Stimulated activated CD8-positive, alpha-beta memory T cell treated with anti-CD3 and anti-CD28 coated beads, Interleukin-2, amount 100 ng/mL, for 48 hours (primary cell): ENCODE data around the gene ARG2.
A peak's percentile ranks its signal among the peaks of the same experiment; 100 is the strongest.

Experiments
- DNase-seq, 2 donors: peaks; one replicate each; pipeline ENCODE4 v3.0.0-alpha.2; 2020; ENCODE audit warnings: low read depth in 2 of 2

Gene ARG2

DNA sequence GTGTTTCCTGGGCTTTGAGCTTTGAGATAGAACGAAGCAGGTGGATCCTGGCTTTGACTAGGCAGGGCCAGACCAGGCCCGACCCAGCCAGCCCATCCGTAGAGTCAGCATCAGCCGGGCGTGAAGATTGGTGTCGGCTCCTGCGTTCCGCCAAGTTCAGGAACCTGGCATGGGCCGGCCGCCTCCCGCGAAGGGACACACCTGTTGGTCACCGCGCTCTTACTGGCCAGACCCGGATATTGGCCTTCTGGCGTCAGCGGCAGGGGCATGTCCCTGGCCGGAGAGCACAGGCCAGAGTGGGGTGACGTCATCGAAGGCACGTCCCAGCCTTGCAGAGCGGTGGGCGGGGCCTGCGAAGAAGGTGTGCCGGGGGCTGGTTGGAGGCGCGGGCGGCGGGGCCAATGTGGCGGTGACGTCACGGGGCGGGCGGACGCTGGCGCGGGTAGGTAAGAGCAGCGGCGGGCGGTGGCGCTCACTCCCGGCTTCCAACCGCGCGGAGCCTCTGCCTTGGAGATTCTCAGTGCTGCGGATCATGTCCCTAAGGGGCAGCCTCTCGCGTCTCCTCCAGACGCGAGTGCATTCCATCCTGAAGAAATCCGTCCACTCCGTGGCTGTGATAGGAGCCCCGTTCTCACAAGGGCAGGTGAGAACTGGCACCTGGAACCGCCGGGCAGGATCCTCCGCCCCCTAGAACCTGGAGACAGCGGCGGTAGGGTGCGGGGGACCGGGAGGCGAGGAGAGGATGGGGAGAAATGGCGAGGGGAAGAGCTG, at the start of gene ARG2:
Gene ARG2, plus strand, starts transcription at position 475 of the 771 bp plus-strand sequence. Its CDS starts 58 bp downstream, at position 533.
- DNase-seq: peak; percentile 97 to 98

DNA sequence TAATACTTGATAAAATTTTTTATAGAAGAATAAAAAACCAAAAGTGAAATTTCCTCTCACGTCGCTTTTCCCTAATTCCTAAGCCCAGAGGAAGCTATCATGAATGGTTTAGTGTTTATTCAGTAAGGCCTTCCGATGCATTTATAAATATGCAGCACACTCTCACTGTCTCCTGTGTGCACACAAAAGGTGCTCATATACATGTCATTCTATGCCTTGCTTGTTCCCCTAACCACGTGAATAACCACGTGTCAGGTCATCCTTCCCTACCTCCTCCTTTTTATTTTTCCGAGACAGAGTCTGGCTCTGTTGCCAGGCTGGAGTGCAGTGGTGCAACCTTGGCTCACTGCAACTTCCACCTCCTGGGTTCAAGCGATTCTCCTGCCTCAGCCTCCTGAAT, 49.3 kb upstream of the ARG2 start:
- no peak for DNase-seq

- peak; percentile 54 to 60 for DNase-seq
These were observed 48.3 kb upstream of the ARG2 start for GRCh38 chr14:67571275-67571990.

DNA sequence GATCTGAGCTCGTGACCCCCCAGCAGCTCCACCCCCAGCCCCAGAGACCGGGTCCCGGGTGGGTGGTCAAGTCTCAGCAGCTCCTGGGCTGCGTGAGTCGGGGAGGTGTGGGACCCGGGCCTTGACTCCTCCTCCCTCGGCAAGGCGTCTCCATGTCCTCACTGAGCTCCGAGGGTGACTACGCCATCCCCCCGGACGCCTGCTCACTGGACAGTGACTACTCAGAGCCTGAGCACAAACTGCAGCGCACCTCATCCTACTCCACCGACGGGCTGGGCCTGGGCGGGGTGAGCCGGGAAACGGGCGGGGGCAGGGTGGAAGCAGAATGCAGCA, 47.8 kb upstream of the ARG2 start:
- DNase-seq: no peak

GRCh38 chr14:67572608-67573007, 47.1 kb upstream of the ARG2 start:
- no peak for DNase-seq

DNA sequence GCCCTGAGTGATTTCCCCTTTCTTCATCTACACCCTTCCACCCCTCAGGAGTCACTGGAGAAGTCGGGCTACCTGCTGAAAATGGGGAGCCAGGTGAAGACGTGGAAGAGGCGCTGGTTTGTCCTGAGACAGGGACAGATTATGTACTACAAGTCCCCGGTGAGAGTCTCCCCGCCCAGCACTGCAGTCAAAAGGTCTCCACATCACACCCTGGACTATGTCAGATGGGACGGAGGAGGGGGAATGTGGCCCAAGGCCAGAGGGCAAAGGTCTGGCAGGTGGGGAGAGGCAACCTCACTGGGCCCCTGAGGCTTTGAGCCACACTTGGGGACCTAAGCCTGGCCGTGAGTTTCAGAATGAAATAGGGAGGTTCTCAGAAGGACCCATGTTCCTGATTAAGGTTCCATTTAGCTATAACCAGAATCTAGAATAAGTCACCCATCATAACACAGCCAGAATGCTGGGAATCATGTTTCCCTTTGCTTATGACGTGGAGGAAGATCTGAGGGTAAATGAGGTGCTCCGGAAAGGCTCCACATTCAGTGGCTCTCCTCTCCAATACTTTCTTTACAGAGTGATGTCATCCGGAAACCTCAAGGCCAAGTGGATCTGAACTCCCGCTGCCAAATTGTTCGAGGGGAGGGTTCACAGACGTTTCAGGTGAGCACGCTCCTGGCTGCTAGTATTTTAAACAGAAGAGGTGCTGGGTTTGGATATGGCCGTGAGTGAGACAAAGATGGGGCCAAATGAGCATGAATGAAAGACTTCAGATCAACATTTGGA, 46.3 kb upstream of the ARG2 start:
- no peak for DNase-seq

- no peak for DNase-seq
These were observed 45.6 kb upstream of the ARG2 start for GRCh38 chr14:67574156-67574555.

DNA sequence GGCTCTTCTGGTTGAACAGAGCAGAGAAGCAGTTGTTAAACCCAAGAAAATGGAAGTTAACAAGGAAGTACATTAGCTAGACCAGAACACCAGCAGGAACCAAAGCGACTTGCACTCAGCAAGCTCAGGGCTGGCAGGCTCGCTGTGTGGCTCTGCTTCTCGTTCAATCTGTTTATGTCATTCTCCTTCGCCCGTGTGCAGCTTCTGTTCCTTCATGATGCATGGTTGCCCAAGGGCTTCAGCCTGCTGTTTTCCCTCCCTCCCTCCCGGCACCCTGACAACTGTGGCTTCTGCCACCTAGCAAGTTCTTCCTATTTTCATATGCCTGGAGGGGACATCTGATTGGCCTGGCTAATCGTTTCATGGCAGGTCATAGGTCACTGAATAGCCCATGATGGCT, 44.9 kb upstream of the ARG2 start:
- DNase-seq: no peak

DNA sequence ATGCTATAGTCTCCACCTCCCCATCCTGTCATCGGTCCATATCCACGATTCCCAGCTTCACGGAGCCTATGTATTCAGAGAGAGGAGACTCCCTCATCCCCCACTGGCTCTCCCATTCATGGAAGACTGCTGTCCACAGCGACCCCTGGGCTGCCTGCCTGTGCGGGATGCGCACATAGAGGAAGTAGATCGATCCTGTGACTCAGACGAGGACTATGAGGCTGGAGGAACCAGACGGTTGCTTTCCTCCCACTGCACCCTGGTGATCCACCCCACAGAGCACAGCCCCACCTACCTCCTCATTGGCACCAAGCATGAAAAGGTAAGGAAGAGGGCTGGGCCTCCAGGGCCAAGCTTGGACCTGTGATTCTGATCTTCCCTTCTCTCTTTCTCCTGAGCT, 44.0 kb upstream of the ARG2 start:
- DNase-seq: no peak

GRCh38 chr14:67576216-67576955, 43.3 kb upstream of the ARG2 start:
- no peak for DNase-seq

- no peak for DNase-seq
These were observed 42.4 kb upstream of the ARG2 start for GRCh38 chr14:67577181-67577808.

GRCh38 chr14:67577909-67578749, 41.6 kb upstream of the ARG2 start:
- no peak for DNase-seq

GRCh38 chr14:67579040-67579439, 40.7 kb upstream of the ARG2 start:
- DNase-seq: no peak

GRCh38 chr14:67579636-67580035, 40.1 kb upstream of the ARG2 start:
- no peak for DNase-seq

DNA sequence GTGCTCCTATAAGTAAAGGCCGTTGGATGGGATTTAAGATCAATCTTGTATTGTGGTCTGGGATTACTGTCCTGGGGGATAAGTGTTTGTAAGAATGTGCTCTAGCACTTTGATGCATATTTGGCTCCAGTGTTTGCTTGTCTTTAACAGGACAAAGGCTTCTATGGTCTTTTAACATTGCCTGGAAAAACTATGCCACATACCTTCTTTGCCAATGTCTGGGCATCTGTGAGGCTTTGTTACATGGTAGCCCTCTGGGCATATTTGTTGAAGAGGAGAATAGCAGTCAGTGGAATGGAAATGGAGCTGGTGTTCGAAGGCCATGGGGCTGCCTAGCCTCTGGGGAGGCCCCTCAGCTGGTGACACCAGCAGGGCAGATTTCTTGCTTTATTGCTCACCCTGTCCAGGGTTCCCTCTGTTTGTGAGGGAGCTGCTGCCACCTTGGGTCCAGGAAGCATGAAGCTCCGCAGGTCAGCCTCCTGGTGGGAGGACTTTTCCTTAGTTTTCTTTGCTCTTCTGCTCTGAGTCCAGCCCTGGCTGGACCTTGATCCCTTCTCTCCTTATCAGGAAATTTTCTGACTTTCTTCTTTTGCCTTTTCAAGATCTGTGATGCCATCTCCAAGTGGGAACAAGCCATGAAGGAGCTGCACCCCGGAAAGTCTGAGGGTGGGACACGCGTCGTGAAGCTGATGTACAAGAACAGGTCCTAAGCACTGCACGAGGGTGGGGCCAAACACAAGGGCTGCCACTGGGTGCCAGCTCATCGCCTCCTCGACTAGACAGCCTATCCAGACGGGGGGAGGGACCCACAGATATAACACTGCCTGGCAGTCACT, 39.2 kb upstream of the ARG2 start:
- no peak for DNase-seq

DNA sequence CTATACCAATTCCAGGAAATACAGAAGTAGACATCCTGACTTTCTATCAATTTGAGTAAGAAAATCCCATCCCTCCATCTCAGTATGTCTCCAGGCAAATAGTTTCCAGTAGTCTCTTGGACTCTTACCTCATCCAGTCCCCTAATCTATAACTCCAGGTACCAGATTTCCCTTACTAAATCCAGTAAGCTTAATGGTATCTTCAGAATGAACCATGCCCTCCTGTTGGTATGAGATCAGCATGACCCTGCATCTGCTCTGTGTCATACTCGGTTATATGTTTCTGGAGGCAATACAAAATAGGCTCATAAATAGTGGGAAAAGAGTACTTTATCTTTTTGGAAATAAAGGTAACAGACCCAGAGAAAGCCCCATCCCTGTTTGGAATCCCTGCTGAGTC, 38.1 kb upstream of the ARG2 start:
- DNase-seq: no peak

DNA sequence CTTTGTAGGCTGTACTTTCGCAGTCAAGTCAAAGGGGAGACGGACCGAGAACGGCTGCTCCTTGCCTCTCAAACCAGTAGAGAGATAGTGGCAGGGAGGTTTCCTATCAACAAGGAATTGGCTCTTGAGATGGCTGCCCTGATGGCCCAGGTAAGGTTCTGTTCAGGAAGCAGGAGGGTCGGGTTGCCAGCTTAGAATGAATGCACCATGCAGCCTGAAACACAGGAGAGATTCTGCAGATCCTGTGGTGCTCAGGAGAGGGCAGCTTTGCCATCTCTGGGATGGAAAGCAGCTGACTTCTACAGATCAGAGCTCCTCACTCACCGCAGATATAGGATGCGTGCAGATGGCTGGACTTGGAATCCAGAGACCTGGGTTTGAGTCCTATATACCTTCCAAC, 37.7 kb upstream of the ARG2 start:
- no peak for DNase-seq

GRCh38 chr14:67583711-67584644, 35.7 kb upstream of the ARG2 start:
- DNase-seq: no peak

GRCh38 chr14:67584978-67585377, 34.7 kb upstream of the ARG2 start:
- DNase-seq: no peak
